Esophagus muscularis mucosa (tissue), 4 donors: ENCODE data around the gene TEAD1. TPM values are rescaled to one million over a fixed set of nuclear protein-coding genes. Genes with fewer than 3 reads are reported as not detected.

Experiments
- DNase-seq: peaks from one replicate; pipeline ENCODE4 v3.0.0-alpha.2; 2017; ENCODE audit errors: extremely low spot score
- H3K27ac ChIP-seq, 4 donors: fragments of 200-600 bp; sonication (generic); replicated peaks in 1 of 4; 1 replicate in 3 of 4; 2 replicates in 1 of 4; pipeline ENCODE4 v1.5.1; 2016 to 2019; ENCODE audit warnings: mild to moderate bottlenecking in 1 of 4
- H3K27me3 ChIP-seq, 4 donors: fragments of 200-600 bp; sonication (generic); one replicate each; pipeline versions ENCODE4 v1.5.1 to v1.6.0; 2016 to 2019
- H3K36me3 ChIP-seq, 4 donors: fragments of 200-600 bp; sonication (generic); one replicate each; pipeline ENCODE4 v1.5.1; 2016 to 2019
- H3K4me1 ChIP-seq, 4 donors: fragments of 200-600 bp; sonication (generic); one replicate each; pipeline ENCODE4 v1.5.1; 2016 to 2019
- H3K4me3 ChIP-seq, 4 donors: fragments of 200-600 bp; sonication (generic); 1 replicate in 2 of 4; 2 replicates in 2 of 4; pipeline ENCODE4 v1.5.1; 2016 to 2019; ENCODE audit warnings: mild to moderate bottlenecking in 4 of 4, moderate library complexity in 1 of 4
- H3K9me3 ChIP-seq, 4 donors: fragments of 200-600 bp; sonication (generic); 1 replicate in 3 of 4; 2 replicates in 1 of 4; pipeline ENCODE4 v1.5.1; 2016 to 2019
- CTCF ChIP-seq, 3 experiments: fragments of 200-600 bp in 2 of 3; fragments of 450-650 bp in 1 of 3; sonication (generic) in 2 of 3; IDR thresholded peaks; one replicate each; pipeline ENCODE4 v1.5.1; 2017 to 2019; ENCODE audit warnings: antibody characterized with exemption in 3 of 3, mild to moderate bottlenecking in 2 of 3, moderate library complexity in 1 of 3
- EP300 ChIP-seq: sonication (generic); formaldehyde crosslinking; IDR thresholded peaks from one replicate; pipeline ENCODE4 v1.6.1; 2017; ENCODE audit warnings: antibody characterized with exemption
- POLR2A ChIP-seq: fragments of 450-650 bp; IDR thresholded peaks from one replicate; pipeline ENCODE4 v1.6.1; 2017; ENCODE audit warnings: antibody characterized with exemption, moderate library complexity, mild to moderate bottlenecking, low read depth
- POLR2AphosphoS5 ChIP-seq, 2 donors: sonication (generic); formaldehyde crosslinking; IDR thresholded peaks; one replicate each; pipeline ENCODE4 v1.6.1; 2017; ENCODE audit warnings: antibody characterized with exemption in 2 of 2
- WGBS: methylation state at CpG from one replicate; pipeline ENCODE4 v1.1.5; 2018; 5-methylcytosine and 5-hydroxymethylcytosine counted together
- intact Hi-C: fragments of 100-400 bp; cut with DNase I; formaldehyde crosslinking; loops from one replicate; pipeline ENCODE4 v1.15.1; 2023
- small RNA-seq, 3 donors: library from RNA; depleted of rRNA; stranded (forward); fragments of <200 nt; gene quantifications; one replicate each; pipeline ENCODE3, GENCODE V24; 2016
- total RNA-seq, 4 donors: library from RNA; depleted of rRNA; stranded (reverse); fragments of >200 nt; gene quantifications; one replicate each; pipeline versions ENCODE4 v1.1.0 to v1.2.1, GENCODE V29; 2016

Gene TEAD1
- total RNA-seq, 4 donors from 2014 or later = 147 to 307 (median 232) TPM

- intact Hi-C loops = no loop called here
- H3K9me3 ChIP-seq = no peaks in the 10 kb centered on the region
- TF ChIP-seq EP300 (no peak), POLR2AphosphoS5 (IDR thresholded peaks at IDR 0.05) (no peak)
- no peaks in the 10 kb centered on the region for H3K36me3 ChIP-seq
- peaks cover 0 to 10% (median 0%) of the 10 kb centered on the region in 4 donors for H3K27me3 ChIP-seq
- DNase-seq = no peak
- H3K4me3 ChIP-seq = no peak overlapping the region
- no peaks in the 10 kb centered on the region for H3K4me1 ChIP-seq
- no peak overlapping the region for H3K27ac ChIP-seq
- 85% methylated on average over 13 of the region's 13 CpGs for WGBS
Measured at GRCh38 chr11:12989428-12990161, 315.4 kb downstream of the TEAD1 start.

- H3K4me1 ChIP-seq = no peaks in the 10 kb centered on the region
- no peak overlapping the region for H3K4me3 ChIP-seq
- DNase-seq = no peak
- no peaks in the 10 kb centered on the region for H3K9me3 ChIP-seq
- H3K27ac ChIP-seq = no peak overlapping the region
- TF ChIP-seq EP300 (no peak), POLR2AphosphoS5 (IDR thresholded peaks at IDR 0.05) (no peak), POLR2A (no peak), CTCF (IDR thresholded peaks at IDR 0.05) (no peak)
- intact Hi-C loops = no loop called here
- WGBS = 89% methylated on average over 1 of the region's 1 CpG
- no peaks in the 10 kb centered on the region for H3K36me3 ChIP-seq
- peaks cover 0 to 10% (median 0%) of the 10 kb centered on the region in 4 donors for H3K27me3 ChIP-seq
Measured at GRCh38 chr11:12990162-12990480, 315.9 kb downstream of the TEAD1 start.

- no peaks in the 10 kb centered on the region for H3K4me1 ChIP-seq
- WGBS = 87% methylated on average over 1 of the region's 1 CpG
- H3K27me3 ChIP-seq = peaks cover 0 to 9% (median 0%) of the 10 kb centered on the region in 4 donors
- DNase-seq = no peak
- H3K4me3 ChIP-seq = no peak overlapping the region
- no peak overlapping the region for H3K27ac ChIP-seq
- intact Hi-C loops = no loop called here
- TF ChIP-seq POLR2AphosphoS5 (IDR thresholded peaks at IDR 0.05) = no peak
- TF ChIP-seq POLR2A = no peak
- TF ChIP-seq CTCF (IDR thresholded peaks at IDR 0.05) = no peak
- TF ChIP-seq EP300 = no peak
- H3K9me3 ChIP-seq = no peaks in the 10 kb centered on the region
- H3K36me3 ChIP-seq = no peaks in the 10 kb centered on the region
Measured at GRCh38 chr11:12991426-12991825, 317.2 kb downstream of the TEAD1 start.

GRCh38 chr11:12993626-12994025, 319.4 kb downstream of the TEAD1 start:
- H3K4me3 ChIP-seq = no peak overlapping the region
- H3K9me3 ChIP-seq = no peaks in the 10 kb centered on the region
- intact Hi-C loops = no loop called here
- 68% methylated on average over 1 of the region's 1 CpG for WGBS
- H3K4me1 ChIP-seq = no peaks in the 10 kb centered on the region
- no peak overlapping the region for H3K27ac ChIP-seq
- TF ChIP-seq POLR2A = no peak
- no peak for TF ChIP-seq CTCF (IDR thresholded peaks at IDR 0.05)
- no peak for TF ChIP-seq POLR2AphosphoS5 (IDR thresholded peaks at IDR 0.05)
- TF ChIP-seq EP300 = no peak
- DNase-seq = no peak
- no peaks in the 10 kb centered on the region for H3K36me3 ChIP-seq
- H3K27me3 ChIP-seq = no peaks in the 10 kb centered on the region

Small RNA genes within 50 kb of the gene (small RNA-seq; reads per million reads assigned to genes)
- gene RF00424 = 0 reads per million in 3 donors
